HG03432 (cell line): ENCODE data around the gene MAP3K6.

Source experiments
- ATAC-seq: cut with Tn5 transposase; IDR thresholded peaks from one replicate; pipeline ENCODE4 v1.9.1; 2021; ENCODE audit warnings: mild to moderate bottlenecking, moderate library complexity; ENCODE audit not compliant: unreplicated experiment

The MAP3K6 gene

DNA sequence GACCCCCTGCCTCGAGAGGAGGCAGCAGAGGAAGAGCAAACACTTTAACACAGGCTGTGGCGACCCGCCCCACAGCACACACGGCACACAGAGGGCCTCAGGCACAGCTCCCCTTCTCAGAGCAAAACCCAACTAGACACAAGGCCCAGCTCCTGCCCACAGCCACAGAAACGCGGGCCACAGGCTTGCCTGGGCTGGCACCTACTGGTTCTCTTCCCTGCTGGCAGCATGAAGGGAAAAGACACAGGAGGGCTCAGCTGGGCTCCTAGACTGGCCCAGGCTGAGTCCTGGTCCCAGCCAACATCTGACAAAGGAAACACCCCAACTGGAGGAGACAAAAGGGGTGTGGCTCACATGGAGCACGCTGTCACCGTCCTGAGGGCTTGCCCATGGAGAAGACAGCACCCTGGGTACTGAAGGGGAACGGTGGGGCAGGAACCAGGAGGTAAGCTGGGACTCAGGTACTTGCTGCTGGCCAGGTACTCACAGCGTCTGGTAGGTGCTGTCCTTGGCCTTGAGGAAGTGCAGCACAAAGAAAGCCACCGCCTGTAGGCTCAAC, 12.9 kb upstream of the MAP3K6 start:
- ATAC-seq, result no peak

DNA sequence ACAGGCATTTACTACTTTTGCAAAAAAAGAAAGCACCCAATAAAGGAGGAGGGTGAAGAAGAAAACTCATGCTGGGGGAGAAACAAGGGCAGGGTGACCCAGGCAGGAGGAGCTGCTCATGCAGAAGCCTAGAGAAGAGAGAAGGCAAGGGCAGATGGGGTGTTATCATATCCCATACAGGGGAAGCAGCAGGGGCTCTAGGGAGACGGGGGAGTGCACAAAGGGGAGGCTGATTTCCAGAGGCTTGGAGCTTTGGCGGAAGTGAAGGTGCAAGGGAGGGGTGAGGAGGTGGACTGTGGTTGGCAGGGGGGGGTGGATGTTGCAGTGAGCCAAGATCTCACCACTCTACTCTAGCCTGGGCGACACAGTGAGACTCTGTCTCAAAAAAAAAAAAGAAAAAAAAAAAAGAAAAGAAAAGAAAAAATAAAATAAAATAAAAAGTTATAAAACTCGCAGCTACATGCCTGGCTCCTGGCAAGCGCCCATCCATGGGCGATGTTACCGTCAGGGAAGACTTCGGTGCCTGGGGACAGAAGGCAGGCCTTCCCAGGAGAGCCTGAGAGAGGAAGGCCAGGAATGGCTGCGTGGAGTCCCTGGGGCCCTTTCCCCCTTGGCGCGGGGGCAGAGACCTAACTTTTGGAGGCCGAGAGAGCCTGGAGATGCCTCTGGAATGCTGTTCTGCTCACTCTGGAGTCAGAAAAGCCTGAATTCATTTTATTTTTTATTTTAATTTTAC, 11.2 kb upstream of the MAP3K6 start:
- no peak for ATAC-seq

DNA sequence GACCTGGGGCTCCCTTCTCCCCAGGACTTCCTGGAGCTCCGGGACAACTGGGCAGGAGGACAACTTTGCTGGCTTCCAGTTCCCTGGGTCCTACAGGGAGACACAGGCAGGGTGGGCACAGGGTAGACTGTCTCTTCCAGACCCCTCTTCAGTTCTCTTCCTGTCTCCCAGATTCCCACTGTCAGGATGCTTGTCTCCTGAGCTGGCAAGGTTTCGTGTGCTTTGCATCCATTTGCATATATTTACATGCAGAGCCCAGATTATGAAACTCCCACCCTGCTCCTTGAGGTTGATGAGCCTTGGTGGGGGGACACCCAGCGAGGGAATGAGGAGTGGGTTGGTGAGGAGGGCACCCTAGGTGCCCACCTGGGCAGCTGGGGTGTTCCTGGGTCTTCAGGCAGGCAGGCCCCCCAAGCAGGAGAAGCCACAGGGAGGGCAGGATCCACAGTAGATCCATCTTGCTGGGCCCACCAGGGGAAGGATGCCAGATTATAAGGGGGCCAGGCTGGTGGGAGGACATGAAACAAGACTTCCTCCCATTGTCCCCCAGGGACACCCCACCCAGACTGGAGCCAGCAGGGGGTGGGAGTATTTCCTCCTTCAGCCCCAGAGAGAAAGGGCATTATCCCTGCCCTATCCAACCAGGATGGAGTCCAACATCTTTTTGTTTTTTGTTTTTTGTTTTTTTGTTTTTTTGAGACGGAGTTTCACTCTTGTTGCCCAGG, 7.8 kb upstream of the MAP3K6 start, which contains the start of gene FCN3:
Gene FCN3 (minus strand): TSS at position 463 of the 725 bp plus-strand sequence. CDS start 6 bp downstream, at position 457.
- ATAC-seq, result no peak

DNA sequence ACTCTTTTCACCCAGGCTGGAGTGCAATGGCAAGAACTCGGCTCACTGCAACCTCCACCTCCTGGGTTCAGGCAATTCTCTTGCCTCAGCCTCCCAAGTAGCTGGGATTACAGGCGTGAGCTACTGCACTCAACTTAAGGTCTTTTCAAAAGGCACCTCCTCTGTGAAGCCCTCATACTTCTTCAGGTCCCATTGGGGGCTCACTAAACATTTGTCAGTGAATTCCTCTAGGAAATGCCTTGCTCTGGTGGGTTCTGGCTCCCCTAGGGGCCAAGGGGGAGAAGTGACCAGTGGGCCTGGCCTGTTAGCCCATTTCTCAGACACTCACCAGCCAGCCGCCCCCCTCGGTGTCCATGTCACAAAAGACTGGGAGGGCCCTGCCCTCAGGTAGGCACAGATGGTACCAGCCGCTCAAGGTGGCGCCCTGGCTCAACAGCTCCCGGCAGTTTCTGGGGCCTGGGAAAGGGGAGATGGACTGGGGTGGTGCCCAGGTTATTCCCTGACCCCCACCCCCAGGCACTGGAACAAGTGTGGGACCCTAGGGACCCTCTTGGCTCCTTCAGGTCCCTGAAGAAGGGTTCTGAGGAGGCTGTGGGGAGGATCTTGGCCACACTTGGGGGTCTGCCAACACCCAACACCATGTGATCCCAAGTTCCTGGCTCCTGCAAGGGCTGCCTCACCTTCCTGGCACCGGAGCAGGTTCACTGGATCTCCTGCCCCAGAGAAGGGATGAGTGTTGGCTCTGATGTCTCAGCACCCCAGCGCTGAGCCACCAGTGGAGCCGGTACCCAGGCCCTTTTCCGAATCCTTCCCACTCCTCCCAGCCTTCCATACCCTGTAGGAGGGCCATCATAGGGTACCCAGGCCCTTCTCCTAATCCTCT, 6.3 kb upstream of the MAP3K6 start:
- no peak for ATAC-seq

DNA sequence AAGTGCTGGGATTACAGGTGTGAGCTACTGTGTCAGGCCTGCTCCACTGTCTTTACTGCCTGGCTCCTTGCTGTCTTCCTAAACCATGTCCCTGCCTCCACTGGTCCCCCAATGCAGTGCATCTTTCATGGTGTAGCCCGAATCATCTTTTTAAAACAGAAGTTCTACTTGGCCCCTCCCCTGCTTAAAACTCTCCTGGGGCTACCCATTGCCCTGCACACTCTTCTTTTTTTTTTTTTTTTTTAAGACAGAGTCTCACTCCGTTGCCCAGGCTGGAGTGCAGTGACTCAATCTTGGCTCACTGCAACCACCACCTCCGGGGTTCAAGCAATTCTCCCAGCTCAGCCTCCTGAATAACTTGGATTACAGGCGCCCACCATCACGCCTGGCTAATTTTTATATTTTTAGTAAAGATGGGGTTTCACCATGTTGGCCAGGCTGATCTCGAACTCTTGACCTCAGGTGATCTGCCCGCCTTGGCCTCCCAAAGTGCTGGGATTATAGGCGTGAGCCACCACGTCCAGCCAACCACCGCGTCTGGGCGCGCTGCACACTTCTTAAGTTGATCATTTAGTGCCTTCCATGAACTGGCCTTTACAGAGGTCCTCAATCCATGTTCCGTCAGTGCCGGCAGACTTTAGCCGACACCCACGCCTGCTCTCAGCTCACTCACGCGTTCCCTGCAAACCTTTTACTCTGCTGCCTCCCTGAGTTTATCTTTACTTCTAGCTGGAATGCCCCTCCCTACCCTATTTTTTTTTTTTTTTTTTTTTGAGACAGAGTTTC, 5.5 kb upstream of the MAP3K6 start:
- ATAC-seq, result no peak

DNA sequence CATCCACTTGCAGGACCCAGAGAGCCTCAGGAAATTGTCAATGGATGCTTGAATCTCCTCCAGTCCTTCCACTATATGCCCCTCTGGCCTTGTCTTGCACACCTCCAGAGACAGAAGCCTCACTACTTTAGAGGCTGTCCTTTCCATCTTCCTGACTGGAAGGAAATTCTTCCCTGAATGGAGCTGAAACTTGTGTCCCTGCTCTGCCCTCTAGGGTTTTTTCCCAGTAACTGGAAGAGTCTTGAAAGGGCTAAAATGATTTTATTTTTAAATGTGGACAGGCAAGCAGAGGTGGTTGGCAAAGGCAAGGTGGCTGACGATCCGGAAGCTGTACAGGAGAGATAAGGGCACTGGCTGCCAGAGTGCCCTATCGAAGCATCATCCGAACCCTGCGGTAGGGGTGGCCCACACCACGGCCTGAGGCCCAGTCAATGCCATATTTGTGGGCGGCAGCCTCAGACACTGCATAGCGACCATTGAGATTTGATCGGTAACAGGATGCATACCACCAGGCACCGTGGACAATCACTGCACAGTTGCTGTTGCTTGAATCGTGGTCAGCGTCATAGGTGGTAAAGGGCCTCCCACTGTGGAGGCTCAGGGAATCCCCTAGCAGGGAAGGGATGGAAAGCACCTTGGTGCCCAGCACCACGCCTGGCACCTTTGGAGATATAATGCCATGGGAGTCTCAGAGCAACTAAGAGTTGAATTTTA, 2.3 kb upstream of the MAP3K6 start:
- no peak for ATAC-seq

DNA sequence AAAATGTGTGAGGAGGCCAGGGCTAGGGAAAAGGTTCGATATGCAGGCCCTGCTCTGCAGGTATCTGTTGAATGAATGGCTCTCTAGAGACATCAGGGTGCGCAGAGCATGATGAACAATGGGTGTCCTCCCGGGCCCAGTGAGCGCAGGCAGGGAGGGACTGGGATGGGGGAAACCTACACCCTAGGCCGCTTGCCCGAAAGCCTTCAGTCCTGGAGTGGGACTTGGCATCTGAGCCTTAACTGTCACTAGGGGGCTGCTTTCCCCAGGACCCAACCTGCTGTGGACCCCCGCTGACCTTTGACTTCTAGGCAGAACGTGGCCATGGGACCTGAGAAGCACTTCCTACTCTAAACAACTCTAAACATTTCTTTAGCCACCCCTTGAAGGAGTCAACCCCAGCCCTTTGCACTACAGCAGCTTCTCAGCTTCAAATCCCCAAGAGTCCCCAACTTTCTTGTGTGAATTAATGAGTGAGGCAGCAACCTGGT, 444 bp upstream of the MAP3K6 start:
- ATAC-seq, result no peak

DNA sequence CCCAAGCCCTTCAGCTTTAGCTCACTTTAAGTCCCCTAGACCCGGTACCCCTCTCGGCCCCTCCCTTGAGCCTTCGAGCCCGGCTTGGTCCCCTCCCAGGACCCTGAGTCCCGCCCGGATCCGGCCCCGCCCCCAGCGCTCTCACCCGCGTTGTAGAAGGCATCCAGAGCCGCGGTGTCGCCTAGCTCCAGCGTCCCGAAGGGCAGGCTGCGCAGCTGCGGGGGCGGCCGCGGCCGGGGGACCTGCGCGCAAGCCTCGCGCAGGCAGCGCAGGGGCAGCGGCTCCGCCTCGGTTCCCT, 699 bp downstream of the MAP3K6 start:
- ATAC-seq, result peak; percentile 34

DNA sequence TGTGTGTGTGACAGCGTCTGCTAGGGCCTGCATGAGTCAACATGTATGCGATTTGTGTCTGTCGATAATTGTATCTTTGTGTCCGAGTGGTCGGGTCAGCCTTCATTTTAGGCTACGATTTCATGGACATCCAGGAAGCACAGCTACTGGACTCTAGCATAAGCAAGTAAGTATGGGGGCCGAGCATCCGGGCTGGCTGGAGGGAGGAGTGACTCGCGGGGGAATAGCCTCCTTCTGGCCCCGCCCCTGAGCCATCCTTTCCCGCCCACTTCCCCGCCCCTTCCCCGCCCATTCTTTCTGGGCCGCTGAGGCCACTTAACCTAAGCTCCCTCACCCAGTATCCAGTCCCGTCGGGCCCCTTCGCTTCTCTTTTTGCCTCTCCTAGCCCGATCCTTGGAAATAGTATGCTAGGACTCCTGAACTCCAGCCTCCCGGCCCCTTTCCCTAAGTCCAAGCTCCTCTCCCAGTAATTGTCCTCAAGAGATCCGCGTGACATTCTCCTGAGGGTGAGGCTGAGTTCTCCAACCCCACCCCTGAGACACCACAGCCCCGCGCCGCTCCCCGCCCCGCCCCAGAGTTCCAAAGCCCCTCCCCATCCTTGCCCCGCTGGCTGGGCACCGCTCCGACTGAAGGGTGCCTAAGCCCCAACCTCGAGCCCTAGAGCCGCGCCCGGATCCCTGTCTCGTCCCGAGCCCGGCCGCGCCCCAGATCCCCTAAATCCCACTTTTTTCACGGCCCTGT, 1.2 kb downstream of the MAP3K6 start:
- ATAC-seq, result peak; percentile 42

DNA sequence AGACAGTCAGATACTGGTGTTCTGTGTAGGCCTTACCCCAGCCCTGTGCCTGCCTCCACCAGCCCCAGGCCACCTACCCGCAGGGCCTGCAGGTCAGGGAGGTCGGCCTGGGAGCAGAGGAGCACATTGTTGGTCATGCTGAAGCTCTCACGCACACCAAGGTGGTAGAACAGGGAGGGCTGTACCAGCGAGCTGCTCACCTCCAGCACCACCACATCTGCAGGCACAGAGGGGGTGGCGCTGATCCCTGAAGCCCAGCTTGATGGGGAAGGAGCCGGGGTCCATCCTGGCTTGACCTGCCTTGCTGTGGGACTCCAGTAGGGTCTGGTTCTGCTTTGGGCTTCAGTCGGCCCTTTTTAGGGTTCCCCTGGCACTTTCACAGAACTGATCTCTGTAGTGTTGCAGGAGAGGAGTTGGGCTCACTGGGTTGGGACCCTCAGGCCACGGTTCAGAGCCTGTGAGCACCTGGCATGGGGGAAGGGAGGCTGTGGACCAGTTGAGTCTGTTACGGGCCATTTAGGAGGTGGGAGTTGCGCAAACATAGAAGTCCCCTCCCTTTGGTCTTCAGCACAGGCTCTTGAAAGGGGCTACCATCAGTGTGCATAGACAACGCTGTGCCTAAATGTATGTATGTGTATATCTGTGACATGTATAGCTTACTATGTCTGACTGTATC, 1.9 kb downstream of the MAP3K6 start:
- no peak for ATAC-seq

DNA sequence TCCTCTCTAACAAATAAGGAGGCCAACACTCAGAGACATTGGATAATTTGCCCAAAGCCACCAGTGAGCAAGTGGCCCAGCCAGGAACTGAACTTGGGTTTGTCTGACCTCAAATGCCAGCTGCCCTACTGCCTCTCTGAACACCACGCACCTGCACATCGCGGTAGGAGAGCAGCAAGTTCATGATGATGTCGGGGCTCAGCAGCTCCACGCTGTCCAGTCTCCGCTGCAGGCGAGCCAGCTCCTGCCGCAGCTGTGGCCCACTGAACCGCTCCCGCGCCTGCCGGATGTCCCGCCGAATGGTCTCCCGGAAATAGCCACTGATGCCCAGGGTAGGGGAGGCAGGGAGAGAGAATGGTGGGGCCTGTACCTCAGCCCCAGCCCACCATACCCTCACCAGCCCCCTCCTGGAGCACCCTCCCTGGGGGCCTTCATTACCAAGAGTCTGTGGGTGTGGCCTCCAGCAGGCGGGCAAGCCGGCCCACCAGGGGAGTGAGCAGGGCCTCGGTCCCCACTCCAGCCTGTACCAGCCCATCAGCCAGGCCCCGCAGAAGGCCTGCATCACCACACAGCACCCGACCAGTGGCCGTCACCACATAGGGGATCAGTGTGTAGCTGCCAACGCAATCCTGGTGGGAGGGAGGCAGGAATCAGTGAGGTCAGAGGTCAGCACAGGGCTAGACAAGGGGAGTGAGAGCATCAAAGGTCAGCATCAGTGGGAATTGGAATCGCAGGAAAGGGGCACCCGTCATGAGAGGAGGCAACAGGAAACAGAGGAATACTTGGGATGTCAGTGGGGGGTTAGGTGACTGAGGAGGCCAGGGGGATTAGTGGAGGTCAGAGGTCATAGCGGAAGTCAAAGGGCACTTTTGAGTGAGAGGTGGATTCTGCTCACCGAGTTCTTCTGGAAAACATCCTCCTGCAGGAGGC, 2.7 kb downstream of the MAP3K6 start:
- ATAC-seq, result no peak

DNA sequence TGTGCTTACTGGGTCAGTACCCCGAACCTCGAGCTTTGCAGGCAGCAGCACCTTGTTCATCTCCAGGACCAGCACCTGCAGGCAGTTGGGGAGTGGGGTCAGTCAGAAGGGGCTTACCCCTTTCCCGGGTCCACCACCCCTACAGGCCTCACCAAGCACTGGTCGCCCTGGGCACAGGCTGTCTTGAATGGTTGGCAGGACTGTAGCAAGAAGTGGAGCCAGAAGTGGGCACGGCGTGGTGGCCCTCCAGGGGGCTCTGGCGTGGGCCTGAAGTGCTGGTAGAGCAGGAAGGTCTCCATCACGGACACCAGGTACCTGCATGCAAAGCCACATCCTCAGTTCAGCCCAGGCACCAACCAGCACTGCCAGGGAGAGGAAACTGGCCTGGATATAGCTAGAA, 5.2 kb downstream of the MAP3K6 start:
- ATAC-seq, result no peak

DNA sequence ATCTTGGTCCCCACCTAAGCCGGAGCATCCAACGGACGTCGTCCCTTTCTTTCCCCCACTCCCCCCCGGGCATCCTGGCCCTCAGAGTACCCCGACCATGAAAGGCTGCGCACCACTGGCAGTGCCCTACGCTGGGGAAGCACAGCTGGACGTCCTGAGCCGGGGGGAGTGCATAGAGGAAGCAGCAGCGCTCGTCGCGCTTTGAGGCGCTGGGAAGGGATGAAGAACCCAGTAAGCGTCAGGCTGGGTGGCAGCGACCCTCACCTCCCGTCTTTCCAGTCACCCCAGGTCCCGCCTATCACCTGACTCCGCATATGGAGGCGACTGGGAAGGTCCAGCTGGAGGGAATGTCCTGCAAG, 5.7 kb downstream of the MAP3K6 start:
- ATAC-seq, result no peak

DNA sequence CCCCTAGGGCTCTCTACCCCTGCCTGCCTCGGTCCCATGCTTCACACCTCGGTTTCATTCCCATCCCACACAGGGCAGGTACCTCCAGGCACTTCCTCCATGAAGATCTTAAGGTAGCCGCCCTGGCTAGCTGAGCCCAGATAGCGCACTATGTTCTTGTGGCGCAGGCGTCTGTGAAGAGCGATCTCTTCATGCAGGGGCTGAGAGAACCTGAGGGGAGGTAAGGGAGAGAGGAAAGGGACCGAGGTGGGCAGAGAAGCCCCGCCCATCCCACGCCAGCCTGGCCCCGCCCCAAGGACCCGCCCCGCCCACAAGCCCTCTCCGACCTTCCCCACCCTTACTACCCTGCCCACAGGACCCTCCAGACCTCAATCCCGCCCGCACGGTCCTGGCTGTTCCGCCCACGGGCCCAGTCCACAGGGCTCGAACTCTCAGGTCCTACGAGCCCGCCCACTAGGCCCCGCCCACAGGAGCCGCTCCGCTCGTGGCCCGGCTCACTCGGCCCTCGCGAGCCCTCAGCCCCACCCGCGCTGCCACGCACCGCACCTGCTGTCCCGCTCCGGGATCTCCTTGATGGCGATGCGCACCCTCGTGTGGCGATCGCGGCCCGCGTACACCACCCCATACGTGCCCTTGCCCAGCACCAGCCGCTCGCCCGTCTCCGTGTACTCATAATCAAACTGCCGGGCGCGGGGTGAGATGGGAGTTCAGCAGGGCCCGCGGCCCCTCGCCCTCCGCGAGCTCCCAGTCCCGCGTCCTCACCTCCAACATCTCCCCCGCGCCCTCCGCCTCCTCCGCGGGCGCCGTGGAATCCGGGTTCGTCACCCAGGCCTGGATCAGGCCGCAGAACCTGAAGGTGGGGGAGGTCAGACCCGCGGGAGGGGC, 6.4 kb downstream of the MAP3K6 start:
- no peak for ATAC-seq

DNA sequence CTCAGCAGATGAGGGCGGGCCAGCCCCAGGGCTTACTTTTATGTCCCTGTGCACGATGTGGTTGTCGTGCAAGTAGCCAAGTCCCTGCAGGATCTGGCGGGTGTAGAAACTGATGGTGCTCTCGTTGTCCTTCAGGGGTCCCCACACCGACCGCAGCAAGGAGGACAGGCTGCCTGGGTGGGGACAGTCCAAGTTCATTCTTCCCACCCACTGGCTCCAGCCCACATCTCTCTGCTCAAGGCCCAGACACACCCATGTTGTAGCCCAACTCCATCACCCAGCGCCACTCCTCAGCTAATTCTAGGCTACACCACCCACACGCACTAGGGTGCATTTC, 7.0 kb downstream of the MAP3K6 start:
- ATAC-seq, result no peak

DNA sequence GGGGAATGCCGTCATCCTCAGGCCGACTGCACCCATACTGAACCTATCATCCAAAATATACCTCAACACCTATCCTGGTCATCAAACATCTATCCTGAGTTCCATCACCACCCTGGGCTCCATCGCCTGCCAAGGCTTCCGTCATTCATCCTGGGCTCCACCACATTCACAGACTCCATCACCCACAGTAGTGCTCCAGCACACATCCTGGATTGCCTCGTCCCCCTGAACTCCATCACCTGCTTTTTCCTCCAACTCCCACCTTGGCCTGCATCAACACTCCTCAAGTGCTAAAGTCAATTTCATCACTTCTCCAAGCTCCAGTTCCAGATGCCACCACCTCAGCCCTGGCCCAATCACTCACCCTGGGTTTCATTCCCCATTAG, 7.8 kb downstream of the MAP3K6 start:
- ATAC-seq, result no peak
